Caco-2 (cell line): ENCODE results near the gene WLS. TPM values are rescaled to one million over a fixed set of nuclear protein-coding genes. Genes with fewer than 3 reads are reported as not detected.
"Not testable (repeated sequence)": the region's sequence is repeated elsewhere in the genome, so short reads cannot be mapped to it uniquely, and the experiment has no call there.

Experiments used
- BruUV-seq: library from RNA; stranded (reverse); fragments of 400-500 nt; replicated peaks from 2 replicates; lab custom pipeline; 2021; lab: Mats Ljungman, UMichigan
- CTCF ChIA-PET: fragments of 300-600 bp; sonication (Branson Sonifier 250); formaldehyde crosslinking; loops from one replicate; lab custom pipeline; 2022; ENCODE audit warnings: antibody characterized with exemption; lab: Charles Lee
- POLR2A ChIA-PET: fragments of 300-600 bp; sonication (Branson Sonifier 250); formaldehyde crosslinking; loops from one replicate; lab custom pipeline; 2022; ENCODE audit warnings: antibody characterized with exemption; lab: Charles Lee
- DNase-seq, 2 experiments: peaks; one replicate each; pipeline versions ENCODE4 v3.0.0 to v3.0.0-alpha.2; 2020 to 2022
- H3K27me3 ChIP-seq: replicated peaks from 2 replicates; pipeline ENCODE4 v1.6.0; 2011; ENCODE audit warnings: low read length; ENCODE audit not compliant: control insufficient read depth, insufficient read depth
- H3K36me3 ChIP-seq: 2 replicates; pipeline ENCODE4 v1.5.1; 2011; ENCODE audit warnings: low read length; ENCODE audit not compliant: control insufficient read depth, insufficient read depth
- H3K4me1 ChIP-seq: fragments of 250-450 bp; sonication (Bioruptor Pico); 2 replicates; pipeline ENCODE4 v1.5.1; 2020; ENCODE audit warnings: mild to moderate bottlenecking
- H3K4me3 ChIP-seq: 2 replicates; pipeline ENCODE4 v1.5.1; 2011; ENCODE audit warnings: low read depth, mild to moderate bottlenecking, control low read depth, low read length
- H3K9me3 ChIP-seq: fragments of 250-450 bp; sonication (Bioruptor Pico); 2 replicates; pipeline ENCODE4 v1.5.1; 2020; ENCODE audit warnings: mild to moderate bottlenecking, moderate library complexity
- H3K27ac Mint-ChIP-seq: one replicate; pipeline ENCODE4 v1.8.0; 2022; ENCODE audit warnings: mixed read lengths; ENCODE audit not compliant: unreplicated experiment
- H3K27me3 Mint-ChIP-seq: one replicate; pipeline ENCODE4 v1.8.0; 2022; ENCODE audit warnings: mixed read lengths; ENCODE audit not compliant: insufficient read depth, unreplicated experiment
- H3K36me3 Mint-ChIP-seq: one replicate; pipeline ENCODE4 v1.8.0; 2022; ENCODE audit warnings: mild to moderate bottlenecking, mixed read lengths; ENCODE audit not compliant: insufficient read depth, unreplicated experiment
- H3K4me1 Mint-ChIP-seq: one replicate; pipeline ENCODE4 v1.8.0; 2022; ENCODE audit warnings: low read depth, mixed read lengths; ENCODE audit not compliant: unreplicated experiment
- H3K4me3 Mint-ChIP-seq: one replicate; pipeline ENCODE4 v1.8.0; 2022; ENCODE audit warnings: mild to moderate bottlenecking, moderate library complexity, mixed read lengths; ENCODE audit not compliant: unreplicated experiment
- H3K9me3 Mint-ChIP-seq: one replicate; pipeline ENCODE4 v1.8.0; 2022; ENCODE audit warnings: mixed read lengths; ENCODE audit not compliant: unreplicated experiment
- CTCF ChIP-seq, 2 experiments: fragments of 200-600 bp in 1 of 2; IDR thresholded peaks; 1 replicate in 1 of 2; 2 replicates in 1 of 2; pipeline versions ENCODE4 v1.5.1 to v1.8.0; 2011 to 2022; ENCODE audit warnings: antibody characterized with exemption in 1 of 2, control low read depth in 1 of 2, inconsistent platforms in 1 of 2, low read depth in 1 of 2, low read length in 1 of 2, mild to moderate bottlenecking in 1 of 2, moderate library complexity in 1 of 2; ENCODE audit not compliant: insufficient read depth in 1 of 2, severe bottlenecking in 1 of 2, unreplicated experiment in 1 of 2
- intact Hi-C: fragments of 100-400 bp; cut with micrococcal nuclease; formaldehyde crosslinking; loops from one replicate; pipeline ENCODE4 v1.10.0; 2022; ENCODE audit not compliant: unreplicated experiment
- total RNA-seq: library from RNA; stranded (reverse); gene quantifications from 2 replicates; pipeline ENCODE4 v1.2.3, GENCODE V29; 2022

Gene WLS
- total RNA-seq, 1 experiment from 2014 or later: 72.3 TPM

- Histone ChIP-seq H3K4me1 (no peaks in the 10 kb centered on the region; the same call in 1 of the 2 replicates), H3K4me3 (no peak overlapping the region), H3K36me3 (no peaks in the 10 kb centered on the region), H3K9me3 (no peaks in the 10 kb centered on the region), H3K27me3 (no peaks in the 10 kb centered on the region)
- POLR2A ChIA-PET: no interaction called here
- no peak overlapping the region for H3K27ac Mint-ChIP-seq
- CTCF ChIA-PET: no interaction called here
- no peaks in the 10 kb centered on the region for H3K4me1 Mint-ChIP-seq
- DNase-seq: no peak
- no TSS peak for BruUV-seq
- no peaks in the 10 kb centered on the region for H3K27me3 Mint-ChIP-seq
- H3K4me3 Mint-ChIP-seq: no peak overlapping the region
- TF ChIP-seq CTCF (IDR thresholded peaks at IDR 0.05; ENCODE audit: insufficient read depth in 1 of 2, low read depth in 1 of 2, low read length in 1 of 2, severe bottlenecking in 1 of 2, unreplicated experiment in 1 of 2): no peak
- no peaks in the 10 kb centered on the region for H3K36me3 Mint-ChIP-seq
- intact Hi-C loops: no loop called here
- H3K9me3 Mint-ChIP-seq: no peaks in the 10 kb centered on the region
These were observed 36.7 kb upstream of the WLS start for GRCh38 chr1:68268896-68269483.

GRCh38 chr1:68256824-68257223, 24.5 kb upstream of the WLS start:
- H3K4me3 Mint-ChIP-seq, BruUV-seq, H3K36me3 Mint-ChIP-seq, intact Hi-C loops, H3K4me1 ChIP-seq, H3K27me3 ChIP-seq, H3K36me3 ChIP-seq, H3K4me1 Mint-ChIP-seq, H3K9me3 Mint-ChIP-seq, POLR2A ChIA-PET, H3K27ac Mint-ChIP-seq, H3K4me3 ChIP-seq, DNase-seq, H3K9me3 ChIP-seq, CTCF ChIA-PET, H3K27me3 Mint-ChIP-seq: not testable (repeated sequence)

GRCh38 chr1:68255301-68255700, 23.0 kb upstream of the WLS start:
- no TSS peak for BruUV-seq
- Mint-ChIP-seq H3K27me3 (no peaks in the 10 kb centered on the region), H3K36me3 (no peaks in the 10 kb centered on the region), H3K4me3 (no peak overlapping the region), H3K9me3 (no peaks in the 10 kb centered on the region), H3K27ac (no peak overlapping the region), H3K4me1 (no peaks in the 10 kb centered on the region)
- no peaks in the 10 kb centered on the region for H3K9me3 ChIP-seq
- ChIA-PET CTCF (no interaction called here), POLR2A (no interaction called here)
- no peaks in the 10 kb centered on the region for H3K27me3 ChIP-seq
- TF ChIP-seq CTCF (IDR thresholded peaks at IDR 0.05; ENCODE audit: insufficient read depth in 1 of 2, low read depth in 1 of 2, low read length in 1 of 2, severe bottlenecking in 1 of 2, unreplicated experiment in 1 of 2): no peak
- H3K4me1 ChIP-seq: no peaks in the 10 kb centered on the region
- H3K4me3 ChIP-seq: no peak overlapping the region
- intact Hi-C loops: no loop called here
- no peak for DNase-seq
- no peaks in the 10 kb centered on the region for H3K36me3 ChIP-seq
